ENCODE data around the gene AP5Z1.
"Not testable (repeated sequence)": the region's sequence is repeated elsewhere in the genome, so short reads cannot be mapped to it uniquely, and the experiment has no call there.

The AP5Z1 gene

GRCh38 chr7:4793385-4793993, 18.1 kb downstream of the AP5Z1 start:
- H3K4me1 ChIP-seq (ENCODE audit: control insufficient read depth, insufficient read depth, low read length, poor library complexity, severe bottlenecking) = peaks cover 12% of the 10 kb centered on the region
- H3K9me3 ChIP-seq (ENCODE audit: control insufficient read depth, low read length); DNase-seq; H3K27me3 ChIP-seq (replicated peaks; ENCODE audit: control insufficient read depth, insufficient read depth, low read length, poor library complexity, severe bottlenecking); H3K27ac ChIP-seq (ENCODE audit: insufficient read depth, low read length, poor library complexity, severe bottlenecking); H3K4me3 ChIP-seq (ENCODE audit: insufficient read depth, low read depth, low read length, poor library complexity, severe bottlenecking): not testable (repeated sequence)
- peaks cover 31% of the 10 kb centered on the region for H3K36me3 ChIP-seq (ENCODE audit: control insufficient read depth, insufficient read depth, low read length)

- Histone ChIP-seq H3K36me3 (ENCODE audit: control insufficient read depth, insufficient read depth, low read length) (peaks cover 24% of the 10 kb centered on the region), H3K4me1 (ENCODE audit: control insufficient read depth, insufficient read depth, low read length, poor library complexity, severe bottlenecking) (peaks cover 12% of the 10 kb centered on the region)
- not testable (repeated sequence) for DNase-seq; H3K27ac ChIP-seq (ENCODE audit: insufficient read depth, low read length, poor library complexity, severe bottlenecking); H3K27me3 ChIP-seq (replicated peaks; ENCODE audit: control insufficient read depth, insufficient read depth, low read length, poor library complexity, severe bottlenecking); H3K4me3 ChIP-seq (ENCODE audit: insufficient read depth, low read depth, low read length, poor library complexity, severe bottlenecking); H3K9me3 ChIP-seq (ENCODE audit: control insufficient read depth, low read length)
Measured at GRCh38 chr7:4794171-4794570, 18.7 kb downstream of the AP5Z1 start.

- Histone ChIP-seq H3K4me3 (ENCODE audit: insufficient read depth, low read depth, low read length, poor library complexity, severe bottlenecking) (no peak overlapping the region), H3K36me3 (ENCODE audit: control insufficient read depth, insufficient read depth, low read length) (peaks cover 19% of the 10 kb centered on the region), H3K4me1 (ENCODE audit: control insufficient read depth, insufficient read depth, low read length, poor library complexity, severe bottlenecking) (peaks cover 12% of the 10 kb centered on the region), H3K27me3 (replicated peaks; ENCODE audit: control insufficient read depth, insufficient read depth, low read length, poor library complexity, severe bottlenecking) (no peaks in the 10 kb centered on the region), H3K27ac (ENCODE audit: insufficient read depth, low read length, poor library complexity, severe bottlenecking) (no peak overlapping the region), H3K9me3 (ENCODE audit: control insufficient read depth, low read length) (no peaks in the 10 kb centered on the region)
- no peak for DNase-seq
Measured at GRCh38 chr7:4794591-4795350, 19.3 kb downstream of the AP5Z1 start.

DNA sequence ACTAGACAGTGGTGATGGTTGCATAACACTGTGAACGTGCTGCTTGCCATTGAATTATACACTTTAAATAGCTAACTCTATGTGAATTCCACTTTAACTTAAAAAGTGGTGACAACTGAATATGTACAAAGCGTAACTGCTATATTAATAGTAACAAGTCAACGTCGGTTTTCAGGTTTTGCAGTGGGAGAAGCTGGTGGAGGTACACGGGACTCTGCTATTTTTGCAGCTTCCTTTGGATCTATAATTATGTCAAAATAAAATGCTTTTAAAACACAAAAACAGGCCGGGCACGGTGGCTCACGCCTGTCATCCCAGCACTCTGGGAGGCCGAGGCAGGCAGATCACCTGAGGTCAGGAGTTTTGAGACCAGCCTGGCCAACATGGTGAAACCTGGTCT, 21.0 kb downstream of the AP5Z1 start:
- no peak for DNase-seq

GRCh38 chr7:4797858-4798705, 22.7 kb downstream of the AP5Z1 start:
- peak in 2 of 3 donors; percentile 27 to 37 for DNase-seq
- H3K27me3 ChIP-seq (replicated peaks; ENCODE audit: control insufficient read depth, insufficient read depth, low read length, poor library complexity, severe bottlenecking) = no peaks in the 10 kb centered on the region
- no peak overlapping the region for H3K27ac ChIP-seq (ENCODE audit: insufficient read depth, low read length, poor library complexity, severe bottlenecking)
- peaks cover 3% of the 10 kb centered on the region for H3K4me1 ChIP-seq (ENCODE audit: control insufficient read depth, insufficient read depth, low read length, poor library complexity, severe bottlenecking)
- no peaks in the 10 kb centered on the region for H3K9me3 ChIP-seq (ENCODE audit: control insufficient read depth, low read length)
- no peaks in the 10 kb centered on the region for H3K36me3 ChIP-seq (ENCODE audit: control insufficient read depth, insufficient read depth, low read length)
- no peak overlapping the region for H3K4me3 ChIP-seq (ENCODE audit: insufficient read depth, low read depth, low read length, poor library complexity, severe bottlenecking)

More for the DNA sequence above, 21.0 kb downstream of the AP5Z1 start:
- Histone ChIP-seq H3K4me3 (ENCODE audit: insufficient read depth, low read depth, low read length, poor library complexity, severe bottlenecking) (no peak overlapping the region), H3K36me3 (ENCODE audit: control insufficient read depth, insufficient read depth, low read length) (peaks cover 2% of the 10 kb centered on the region), H3K4me1 (ENCODE audit: control insufficient read depth, insufficient read depth, low read length, poor library complexity, severe bottlenecking) (peaks cover 12% of the 10 kb centered on the region), H3K27ac (ENCODE audit: insufficient read depth, low read length, poor library complexity, severe bottlenecking) (no peak overlapping the region), H3K27me3 (replicated peaks; ENCODE audit: control insufficient read depth, insufficient read depth, low read length, poor library complexity, severe bottlenecking) (no peaks in the 10 kb centered on the region), H3K9me3 (ENCODE audit: control insufficient read depth, low read length) (no peaks in the 10 kb centered on the region)

GRCh38 chr7:4798706-4799235, 23.3 kb downstream of the AP5Z1 start:
- no peaks in the 10 kb centered on the region for H3K9me3 ChIP-seq (ENCODE audit: control insufficient read depth, low read length)
- H3K27ac ChIP-seq (ENCODE audit: insufficient read depth, low read length, poor library complexity, severe bottlenecking) = no peak overlapping the region
- no peaks in the 10 kb centered on the region for H3K27me3 ChIP-seq (replicated peaks; ENCODE audit: control insufficient read depth, insufficient read depth, low read length, poor library complexity, severe bottlenecking)
- H3K4me1 ChIP-seq (ENCODE audit: control insufficient read depth, insufficient read depth, low read length, poor library complexity, severe bottlenecking) = peaks cover 3% of the 10 kb centered on the region
- DNase-seq = no peak
- H3K4me3 ChIP-seq (ENCODE audit: insufficient read depth, low read depth, low read length, poor library complexity, severe bottlenecking) = no peak overlapping the region
- no peaks in the 10 kb centered on the region for H3K36me3 ChIP-seq (ENCODE audit: control insufficient read depth, insufficient read depth, low read length)

GRCh38 chr7:4799508-4800268, 24.3 kb downstream of the AP5Z1 start:
- no peak for DNase-seq
- H3K9me3 ChIP-seq (ENCODE audit: control insufficient read depth, low read length) = no peaks in the 10 kb centered on the region
- peaks cover 3% of the 10 kb centered on the region for H3K4me1 ChIP-seq (ENCODE audit: control insufficient read depth, insufficient read depth, low read length, poor library complexity, severe bottlenecking)
- H3K27ac ChIP-seq (ENCODE audit: insufficient read depth, low read length, poor library complexity, severe bottlenecking) = no peak overlapping the region
- no peaks in the 10 kb centered on the region for H3K27me3 ChIP-seq (replicated peaks; ENCODE audit: control insufficient read depth, insufficient read depth, low read length, poor library complexity, severe bottlenecking)
- H3K4me3 ChIP-seq (ENCODE audit: insufficient read depth, low read depth, low read length, poor library complexity, severe bottlenecking) = no peak overlapping the region
- H3K36me3 ChIP-seq (ENCODE audit: control insufficient read depth, insufficient read depth, low read length) = no peaks in the 10 kb centered on the region

- H3K9me3 ChIP-seq (ENCODE audit: control insufficient read depth, low read length) = no peaks in the 10 kb centered on the region
- H3K36me3 ChIP-seq (ENCODE audit: control insufficient read depth, insufficient read depth, low read length) = no peaks in the 10 kb centered on the region
- H3K27me3 ChIP-seq (replicated peaks; ENCODE audit: control insufficient read depth, insufficient read depth, low read length, poor library complexity, severe bottlenecking) = no peaks in the 10 kb centered on the region
- H3K4me3 ChIP-seq (ENCODE audit: insufficient read depth, low read depth, low read length, poor library complexity, severe bottlenecking) = no peak overlapping the region
- DNase-seq = no peak
- peaks cover 3% of the 10 kb centered on the region for H3K4me1 ChIP-seq (ENCODE audit: control insufficient read depth, insufficient read depth, low read length, poor library complexity, severe bottlenecking)
- no peak overlapping the region for H3K27ac ChIP-seq (ENCODE audit: insufficient read depth, low read length, poor library complexity, severe bottlenecking)
Measured at GRCh38 chr7:4800487-4800886, 25.1 kb downstream of the AP5Z1 start.

DNA sequence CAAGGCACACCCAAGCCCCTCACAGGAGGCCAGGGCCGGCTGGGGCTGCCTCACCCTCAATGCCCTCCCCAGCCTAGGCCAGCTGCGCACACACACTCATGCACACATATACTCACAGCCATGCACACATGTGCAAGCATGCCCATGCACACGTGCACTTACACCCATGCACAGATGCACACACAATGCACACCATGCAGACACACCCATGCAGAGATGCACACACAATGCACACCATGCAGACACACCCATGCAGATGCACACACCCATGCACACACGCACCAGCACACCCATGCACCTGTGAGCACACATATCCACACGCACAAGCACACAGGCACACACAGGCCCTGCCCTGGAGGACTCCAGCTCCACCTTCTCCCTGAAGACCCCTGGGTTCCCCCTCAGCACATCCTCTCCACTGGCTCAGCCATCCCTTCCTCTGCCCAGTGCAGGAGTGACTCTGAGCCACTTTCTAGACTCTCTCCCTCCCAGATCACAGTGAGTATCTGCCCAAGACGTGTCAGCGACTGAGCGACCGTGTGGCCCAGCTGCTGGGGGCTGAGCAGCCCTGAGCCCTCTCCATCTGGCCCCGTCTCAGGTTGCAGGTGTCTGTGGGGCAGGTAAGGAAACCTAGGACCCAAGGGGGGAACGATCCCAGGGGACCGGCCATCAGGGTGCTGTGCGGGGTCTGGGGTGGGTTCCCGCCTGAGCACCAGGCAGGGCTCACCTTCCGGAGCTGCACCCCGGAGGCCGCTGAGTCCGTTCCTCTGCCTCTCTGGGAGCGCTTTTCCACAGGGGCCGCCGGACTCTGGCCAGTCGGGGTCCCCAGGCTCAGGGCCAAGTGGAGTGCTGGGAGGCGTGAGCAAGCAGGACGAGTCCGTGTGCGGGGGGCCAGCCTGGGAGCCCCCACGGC, 25.8 kb downstream of the AP5Z1 start:
- no peak overlapping the region for H3K4me3 ChIP-seq (ENCODE audit: insufficient read depth, low read depth, low read length, poor library complexity, severe bottlenecking)
- no peaks in the 10 kb centered on the region for H3K36me3 ChIP-seq (ENCODE audit: control insufficient read depth, insufficient read depth, low read length)
- no peaks in the 10 kb centered on the region for H3K27me3 ChIP-seq (replicated peaks; ENCODE audit: control insufficient read depth, insufficient read depth, low read length, poor library complexity, severe bottlenecking)
- no peaks in the 10 kb centered on the region for H3K9me3 ChIP-seq (ENCODE audit: control insufficient read depth, low read length)
- no peak for DNase-seq
- peaks cover 3% of the 10 kb centered on the region for H3K4me1 ChIP-seq (ENCODE audit: control insufficient read depth, insufficient read depth, low read length, poor library complexity, severe bottlenecking)
- H3K27ac ChIP-seq (ENCODE audit: insufficient read depth, low read length, poor library complexity, severe bottlenecking) = no peak overlapping the region

All from effector memory CD4-positive, alpha-beta T cell (primary cell).